Ectodermal cell (in vitro differentiated cells): Measurements from ENCODE around the gene ABCB8.

Source experiments
- H3K27ac ChIP-seq: 2 replicates; pipeline ENCODE4 v1.7.0; 2013; ENCODE audit warnings: mild to moderate bottlenecking, low read depth, low read length; ENCODE audit not compliant: insufficient read depth, poor library complexity, severe bottlenecking
- H3K27me3 ChIP-seq: 2 replicates; pipeline ENCODE4 v1.7.0; 2013; ENCODE audit warnings: mild to moderate bottlenecking, low read length; ENCODE audit not compliant: insufficient read depth, control insufficient read depth, poor library complexity, severe bottlenecking
- H3K36me3 ChIP-seq: one replicate; pipeline ENCODE4 v1.7.0; 2013; ENCODE audit warnings: low read length; ENCODE audit not compliant: control insufficient read depth, insufficient read depth
- H3K4me1 ChIP-seq: one replicate; pipeline ENCODE4 v1.7.0; 2013; ENCODE audit warnings: low read length; ENCODE audit not compliant: control insufficient read depth, insufficient read depth
- H3K4me3 ChIP-seq: 2 replicates; pipeline ENCODE4 v1.7.0; 2013; ENCODE audit warnings: low read depth, low read length, control low read depth; ENCODE audit not compliant: insufficient read depth
- H3K9me3 ChIP-seq: 2 replicates; pipeline ENCODE4 v1.7.0; 2013; ENCODE audit warnings: mild to moderate bottlenecking, low read length, moderate library complexity; ENCODE audit not compliant: control insufficient read depth
- WGBS, 2 experiments: methylation state at CpG; one replicate each; pipeline ENCODE4 v1.1.7; 2013; ENCODE audit warnings: missing lambda C conversion rate in 2 of 2; 5-methylcytosine and 5-hydroxymethylcytosine counted together

Gene ABCB8

DNA sequence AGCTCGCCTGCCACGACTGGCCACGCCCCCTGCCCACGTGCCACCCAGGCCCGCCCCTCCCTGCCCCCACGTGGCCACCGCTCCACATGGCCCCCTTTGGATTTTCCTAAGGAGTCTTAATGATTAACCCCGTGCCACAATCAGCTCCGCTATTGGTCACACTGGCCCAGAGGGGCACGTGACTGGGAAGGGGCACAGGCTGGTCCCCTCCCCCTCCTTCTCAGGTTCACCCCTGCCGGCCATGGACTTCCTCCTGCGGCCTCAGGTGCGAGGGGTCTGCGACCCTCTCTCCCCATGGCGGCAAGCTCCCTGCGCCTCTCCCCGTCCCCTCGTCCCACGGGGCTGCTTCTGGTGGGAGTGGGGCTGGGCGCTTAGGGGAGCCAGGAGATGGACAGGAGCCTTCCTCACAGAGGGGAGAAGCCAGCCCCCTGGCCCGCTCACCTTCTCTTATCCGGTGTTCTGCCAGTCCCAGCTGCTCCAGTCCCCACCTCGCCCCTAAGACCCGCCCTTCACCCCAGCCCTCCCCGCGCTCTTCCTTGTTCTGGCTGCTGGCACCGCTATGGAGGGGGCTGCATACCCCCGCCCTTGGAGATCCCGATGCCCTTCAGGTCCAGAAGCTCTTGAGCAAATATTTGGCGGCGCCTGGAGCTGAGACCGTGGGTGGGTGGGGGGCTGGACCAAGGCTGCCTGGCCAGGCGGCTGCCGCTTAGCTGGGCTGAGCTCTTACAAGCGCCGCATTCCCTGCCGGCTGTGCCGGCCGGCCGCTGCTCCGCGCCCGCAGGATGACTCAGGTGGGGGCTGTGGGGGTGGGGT, 34.4 kb downstream of the ABCB8 start:
- Histone ChIP-seq H3K4me3 (peak overlapping the region; percentile 33), H3K27me3 (peaks cover 21% of the 10 kb centered on the region), H3K9me3 (no peaks in the 10 kb centered on the region), H3K36me3 (peaks cover 15% of the 10 kb centered on the region), H3K4me1 (peaks cover 32% of the 10 kb centered on the region), H3K27ac (no peak overlapping the region)
- WGBS, 2 experiments = 2% methylated on average over 39 to 43 of the region's 43 CpGs

DNA sequence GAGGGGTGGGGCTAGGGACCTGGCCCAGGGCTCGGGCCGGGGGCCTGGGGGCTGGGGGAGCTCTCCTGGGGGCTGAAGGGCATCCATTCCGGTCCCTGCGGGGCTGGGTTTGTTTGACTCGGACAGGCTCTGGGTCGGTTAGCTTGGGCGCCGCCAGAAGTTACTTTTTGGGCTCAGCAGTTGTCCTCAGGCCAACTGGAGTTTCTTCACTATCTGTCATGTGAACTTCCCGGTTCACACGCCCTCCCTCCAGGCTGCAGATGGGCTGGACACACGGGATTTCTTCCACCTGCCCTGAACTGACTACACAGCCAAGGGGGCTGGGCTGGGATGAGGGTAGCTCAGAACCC, 34.9 kb downstream of the ABCB8 start:
- Histone ChIP-seq H3K9me3 (no peaks in the 10 kb centered on the region), H3K4me1 (peaks cover 32% of the 10 kb centered on the region), H3K36me3 (peaks cover 20% of the 10 kb centered on the region), H3K27ac (no peak overlapping the region), H3K4me3 (no peak overlapping the region), H3K27me3 (peaks cover 21% of the 10 kb centered on the region)
- whole genome bisulfite sequencing, 2 experiments = 16 to 18% methylated on average over 11 of the region's 11 CpGs

DNA sequence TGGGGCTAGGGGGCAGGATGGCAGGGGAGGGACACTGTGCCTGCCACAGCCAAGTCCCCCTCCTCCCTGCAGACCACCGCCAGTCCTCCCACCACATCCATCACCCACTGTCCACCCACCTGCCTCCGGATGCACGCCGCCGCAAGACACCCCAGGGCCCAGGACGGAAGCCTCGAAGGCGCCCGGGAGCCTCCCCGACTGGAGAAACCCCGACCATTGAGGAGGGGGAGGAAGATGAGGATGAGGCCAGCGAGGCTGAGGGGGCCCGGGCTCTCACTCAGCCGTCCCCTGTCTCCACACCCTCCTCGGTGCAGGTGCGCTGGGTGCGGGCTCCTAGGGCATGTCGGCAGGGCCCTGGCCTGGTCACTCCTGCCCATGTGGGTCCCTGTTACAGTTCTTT, 36.2 kb downstream of the ABCB8 start:
- Histone ChIP-seq H3K36me3 (peaks cover 21% of the 10 kb centered on the region), H3K27ac (no peak overlapping the region), H3K27me3 (peaks cover 21% of the 10 kb centered on the region), H3K4me1 (peaks cover 23% of the 10 kb centered on the region), H3K4me3 (no peak overlapping the region), H3K9me3 (no peaks in the 10 kb centered on the region)
- 94 to 96% methylated on average over 18 of the region's 18 CpGs for WGBS, 2 experiments

DNA sequence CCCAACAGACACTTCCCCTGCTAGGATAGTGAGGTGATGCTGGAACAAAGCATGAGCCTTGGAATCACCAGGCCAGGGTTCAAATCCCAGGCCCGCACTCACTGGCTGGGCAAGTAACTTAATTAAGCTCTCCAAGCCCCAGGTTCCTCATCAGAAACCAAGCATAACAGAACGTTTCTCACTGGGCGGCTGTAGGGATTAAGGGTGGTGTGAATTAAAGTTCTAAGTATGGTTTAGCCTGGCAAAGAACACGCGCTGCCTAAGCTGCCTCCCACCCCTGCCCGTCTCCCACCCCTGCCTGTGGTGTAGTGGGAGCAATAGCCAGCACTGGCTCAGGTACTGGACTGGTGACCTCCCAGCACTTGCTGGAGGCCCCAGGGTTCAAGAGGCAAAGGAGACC, 36.7 kb downstream of the ABCB8 start:
- H3K27ac ChIP-seq = no peak overlapping the region
- peaks cover 22% of the 10 kb centered on the region for H3K36me3 ChIP-seq
- H3K4me1 ChIP-seq = peaks cover 23% of the 10 kb centered on the region
- no peak overlapping the region for H3K4me3 ChIP-seq
- H3K27me3 ChIP-seq = peaks cover 21% of the 10 kb centered on the region
- no peaks in the 10 kb centered on the region for H3K9me3 ChIP-seq
- 93% methylated on average over 6 of the region's 6 CpGs for WGBS, 2 experiments

DNA sequence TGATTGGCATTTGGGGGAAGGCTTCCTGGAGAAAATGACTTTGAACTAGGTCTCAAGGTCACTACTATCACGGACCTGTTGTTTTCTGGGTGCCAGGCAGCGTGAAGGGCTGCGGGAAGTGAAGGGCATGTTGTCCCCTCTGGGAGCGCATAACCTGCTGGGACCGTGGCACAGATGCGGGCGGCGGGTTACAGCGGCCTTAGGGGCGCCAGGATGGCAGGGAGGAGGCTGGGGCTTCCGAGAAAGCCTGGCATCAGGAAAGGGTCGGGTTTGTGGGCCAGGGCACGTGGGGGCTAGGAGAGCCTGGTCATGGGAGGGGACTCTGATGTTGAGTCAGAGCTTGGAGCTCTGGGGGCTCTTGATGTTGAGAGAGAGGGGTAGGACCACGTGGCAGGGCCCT, 37.3 kb downstream of the ABCB8 start:
- H3K27me3 ChIP-seq = peaks cover 17% of the 10 kb centered on the region
- peaks cover 28% of the 10 kb centered on the region for H3K36me3 ChIP-seq
- 94 to 96% methylated on average over 14 of the region's 14 CpGs for WGBS, 2 experiments

DNA sequence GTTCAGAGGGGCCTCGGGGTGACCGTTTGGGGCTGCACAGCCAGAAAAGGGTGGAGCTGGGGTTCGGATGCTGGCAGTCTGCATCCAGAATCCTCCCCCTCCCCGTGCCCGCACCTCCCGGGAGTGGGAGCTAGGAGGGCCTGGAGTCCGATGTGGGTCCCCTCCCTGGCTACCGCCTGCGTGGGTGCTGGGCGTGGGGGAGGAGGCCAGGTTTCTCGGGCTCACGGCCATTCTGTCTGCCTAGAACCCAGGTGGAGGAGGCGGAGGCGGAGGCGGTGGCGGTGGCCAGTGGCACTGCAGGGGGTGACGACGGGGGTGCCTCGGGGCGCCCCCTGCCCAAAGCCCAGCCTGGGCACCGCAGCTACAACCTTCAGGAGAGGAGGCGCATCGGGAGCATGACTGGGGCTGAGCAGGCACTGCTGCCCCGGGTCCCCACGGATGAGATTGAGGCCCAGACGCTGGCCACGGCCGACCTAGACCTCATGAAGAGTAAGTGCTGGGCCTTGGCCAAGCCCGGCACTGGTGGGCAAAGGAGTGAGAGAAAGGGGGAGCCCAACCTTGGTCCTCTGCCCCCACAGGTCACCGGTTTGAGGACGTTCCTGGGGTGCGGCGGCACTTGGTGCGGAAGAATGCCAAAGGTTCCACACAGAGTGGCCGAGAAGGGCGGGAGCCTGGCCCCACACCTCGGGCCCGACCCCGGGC, 38.2 kb downstream of the ABCB8 start:
- H3K36me3 ChIP-seq = peaks cover 31% of the 10 kb centered on the region
- H3K4me3 ChIP-seq = no peak overlapping the region
- peaks cover 8% of the 10 kb centered on the region for H3K27me3 ChIP-seq
- H3K4me1 ChIP-seq = peaks cover 13% of the 10 kb centered on the region
- no peak overlapping the region for H3K27ac ChIP-seq
- no peaks in the 10 kb centered on the region for H3K9me3 ChIP-seq
- 95% methylated on average over 39 of the region's 39 CpGs for WGBS, 2 experiments

More for the DNA sequence above, 37.3 kb downstream of the ABCB8 start:
- Histone ChIP-seq H3K4me3 (no peak overlapping the region), H3K4me1 (peaks cover 22% of the 10 kb centered on the region), H3K9me3 (no peaks in the 10 kb centered on the region), H3K27ac (no peak overlapping the region)

DNA sequence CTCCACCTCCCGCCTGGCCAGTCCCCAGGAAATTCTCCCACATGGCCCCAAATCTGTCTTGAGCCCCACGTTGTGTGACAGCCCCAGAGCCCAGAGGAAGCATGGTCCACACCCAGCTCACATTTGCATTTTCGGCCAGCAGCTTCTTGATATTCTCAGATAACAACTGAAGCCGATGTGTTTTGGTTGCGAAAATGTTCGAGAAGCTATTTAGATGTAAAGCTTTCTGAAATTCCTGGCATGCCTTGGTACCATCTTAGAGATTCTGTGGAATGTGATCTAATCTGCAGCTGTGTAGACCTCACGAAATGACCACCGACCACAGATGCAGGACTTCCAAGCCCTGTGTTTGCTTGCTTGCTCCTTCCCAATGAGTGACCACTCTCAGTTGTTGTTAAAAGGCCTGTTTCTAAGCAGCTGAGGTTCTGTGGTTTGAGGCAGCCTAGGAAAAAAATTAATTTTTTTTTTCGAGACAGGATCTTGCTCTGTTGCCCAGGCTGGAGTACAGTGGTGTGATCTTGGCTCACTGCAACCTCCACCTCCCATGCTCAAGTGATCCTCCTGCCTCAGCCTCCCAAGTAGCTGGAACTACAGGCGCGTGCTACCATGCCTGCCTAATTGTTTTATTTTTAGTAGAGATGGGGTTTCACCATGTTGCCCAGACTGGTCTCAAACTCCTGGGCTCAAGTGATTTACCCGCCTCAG, 40.0 kb downstream of the ABCB8 start:
- no peaks in the 10 kb centered on the region for H3K27me3 ChIP-seq
- H3K9me3 ChIP-seq = no peaks in the 10 kb centered on the region
- no peaks in the 10 kb centered on the region for H3K4me1 ChIP-seq
- no peak overlapping the region for H3K4me3 ChIP-seq
- H3K27ac ChIP-seq = no peak overlapping the region
- WGBS, 2 experiments = 80 to 83% methylated on average over 12 of the region's 12 CpGs
- peaks cover 38% of the 10 kb centered on the region for H3K36me3 ChIP-seq

DNA sequence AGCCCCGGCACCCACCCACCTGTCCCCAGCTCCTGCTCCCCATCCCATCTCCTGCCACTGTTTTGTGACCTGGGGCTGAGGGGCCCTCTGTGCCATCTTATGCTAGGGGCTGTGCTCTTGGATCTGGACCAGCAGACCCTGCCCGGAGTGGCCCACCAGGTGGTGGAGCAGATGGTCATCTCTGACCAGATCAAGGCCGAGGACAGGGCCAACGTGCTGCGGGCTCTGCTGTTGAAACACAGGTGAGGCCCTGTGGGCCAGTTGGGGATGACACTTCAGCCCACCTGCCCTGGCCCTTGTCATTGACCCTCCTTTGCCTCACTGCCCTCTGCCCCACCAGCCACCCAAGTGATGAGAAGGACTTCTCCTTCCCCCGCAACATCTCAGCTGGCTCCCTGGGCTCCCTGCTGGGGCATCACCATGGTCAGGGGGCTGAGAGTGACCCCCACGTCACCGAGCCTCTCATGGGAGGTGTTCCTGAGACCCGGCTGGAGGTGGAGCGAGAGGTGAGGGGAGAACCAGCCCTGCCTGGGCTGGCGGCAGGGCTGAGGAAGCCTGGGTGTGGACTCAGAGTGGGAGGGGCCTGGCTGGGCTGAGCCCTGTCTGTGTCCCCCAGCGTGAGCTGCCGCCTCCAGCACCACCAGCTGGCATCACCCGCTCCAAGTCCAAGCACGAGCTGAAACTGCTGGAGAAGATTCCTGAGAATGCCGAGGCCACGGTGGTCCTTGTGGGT, 41.8 kb downstream of the ABCB8 start:
- H3K4me1 ChIP-seq = no peaks in the 10 kb centered on the region
- no peak overlapping the region for H3K27ac ChIP-seq
- no peak overlapping the region for H3K4me3 ChIP-seq
- 96% methylated on average over 17 of the region's 17 CpGs for WGBS, 2 experiments
- no peaks in the 10 kb centered on the region for H3K27me3 ChIP-seq
- H3K36me3 ChIP-seq = peaks cover 45% of the 10 kb centered on the region
- H3K9me3 ChIP-seq = no peaks in the 10 kb centered on the region

DNA sequence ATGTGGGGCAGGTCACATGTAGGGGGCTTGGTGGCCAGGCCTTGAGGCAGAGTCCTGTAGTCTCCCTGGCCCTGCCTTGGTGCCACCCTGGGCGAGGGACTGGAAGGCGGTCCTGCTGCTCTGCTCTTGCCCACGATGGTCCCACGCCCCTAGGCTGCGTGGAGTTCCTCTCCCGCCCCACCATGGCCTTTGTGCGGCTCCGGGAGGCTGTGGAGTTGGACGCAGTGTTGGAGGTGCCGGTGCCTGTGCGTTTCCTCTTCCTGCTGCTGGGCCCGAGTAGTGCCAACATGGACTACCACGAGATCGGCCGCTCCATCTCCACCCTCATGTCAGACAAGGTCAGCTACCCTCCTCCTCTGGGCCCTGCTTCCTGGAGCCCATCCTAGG, 42.3 kb downstream of the ABCB8 start:
- H3K27ac ChIP-seq = no peak overlapping the region
- H3K4me1 ChIP-seq = no peaks in the 10 kb centered on the region
- no peaks in the 10 kb centered on the region for H3K9me3 ChIP-seq
- peaks cover 42% of the 10 kb centered on the region for H3K36me3 ChIP-seq
- no peaks in the 10 kb centered on the region for H3K27me3 ChIP-seq
- no peak overlapping the region for H3K4me3 ChIP-seq
- WGBS, 2 experiments = 96% methylated on average over 15 of the region's 15 CpGs
